ENCODE results near the gene NR5A2.

Gene NR5A2

DNA sequence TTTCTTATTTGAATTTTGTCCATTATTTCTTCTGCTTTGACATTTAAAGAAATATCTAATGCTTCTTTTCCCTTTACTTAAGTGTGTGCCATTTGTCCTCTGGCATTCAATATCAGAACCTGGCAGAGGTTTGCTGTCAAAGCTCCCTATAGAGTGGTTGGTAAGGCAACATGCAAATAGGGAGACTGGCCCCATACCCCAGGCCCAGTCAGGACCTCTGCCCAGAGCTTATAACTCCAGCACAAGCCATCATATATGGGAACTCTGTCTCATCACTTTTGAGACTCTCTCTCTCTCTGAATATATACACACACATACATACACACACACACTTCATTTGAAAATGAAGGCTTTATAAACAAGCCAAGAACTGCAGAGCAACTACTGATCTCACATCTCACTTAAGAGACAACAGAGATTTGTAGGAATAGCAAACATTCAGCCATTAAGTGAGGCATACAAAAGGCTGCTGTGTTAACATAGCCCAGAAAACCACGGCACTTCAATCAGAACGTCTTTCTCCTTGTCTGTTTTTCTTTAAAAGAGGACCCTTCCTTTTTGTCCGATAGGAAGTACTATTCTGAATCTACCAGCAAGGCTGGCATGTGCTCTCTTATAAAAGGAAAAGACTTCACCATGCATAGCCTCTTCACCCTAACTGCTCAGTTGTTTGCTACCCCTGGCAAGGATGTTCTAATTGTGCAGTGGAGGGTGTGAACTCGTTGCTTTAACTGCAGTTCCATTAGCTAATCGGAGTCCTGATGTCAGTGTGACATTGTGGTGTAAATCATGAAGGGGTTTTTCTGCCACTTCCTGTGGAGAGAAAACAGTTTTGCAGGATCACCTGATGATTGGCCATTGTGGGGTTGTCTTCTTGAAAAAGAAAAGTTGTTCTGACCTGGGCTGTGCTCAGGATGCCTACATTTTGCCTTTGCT lies 101.7 kb downstream of the NR5A2 start:
- no peak for DNase-seq

DNA sequence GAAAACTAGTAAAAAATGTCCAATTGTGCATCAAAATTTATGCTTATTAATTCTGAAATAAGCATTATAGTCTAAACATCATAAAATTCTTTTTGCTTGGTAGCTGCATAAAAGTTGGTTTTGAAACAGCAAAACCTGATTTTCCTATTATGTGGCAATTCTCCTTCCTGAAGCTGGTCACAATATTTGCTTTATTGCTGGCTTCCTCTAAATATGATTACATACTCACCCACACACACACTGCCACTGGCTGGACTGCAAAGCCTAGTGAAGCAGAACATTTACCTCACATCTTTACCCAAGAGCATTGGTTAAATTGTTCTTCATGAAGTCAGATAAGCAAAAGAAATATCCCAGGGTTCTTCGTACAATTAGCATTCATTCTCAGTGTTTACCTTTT lies 103.0 kb downstream of the NR5A2 start:
- no peak for DNase-seq

DNA sequence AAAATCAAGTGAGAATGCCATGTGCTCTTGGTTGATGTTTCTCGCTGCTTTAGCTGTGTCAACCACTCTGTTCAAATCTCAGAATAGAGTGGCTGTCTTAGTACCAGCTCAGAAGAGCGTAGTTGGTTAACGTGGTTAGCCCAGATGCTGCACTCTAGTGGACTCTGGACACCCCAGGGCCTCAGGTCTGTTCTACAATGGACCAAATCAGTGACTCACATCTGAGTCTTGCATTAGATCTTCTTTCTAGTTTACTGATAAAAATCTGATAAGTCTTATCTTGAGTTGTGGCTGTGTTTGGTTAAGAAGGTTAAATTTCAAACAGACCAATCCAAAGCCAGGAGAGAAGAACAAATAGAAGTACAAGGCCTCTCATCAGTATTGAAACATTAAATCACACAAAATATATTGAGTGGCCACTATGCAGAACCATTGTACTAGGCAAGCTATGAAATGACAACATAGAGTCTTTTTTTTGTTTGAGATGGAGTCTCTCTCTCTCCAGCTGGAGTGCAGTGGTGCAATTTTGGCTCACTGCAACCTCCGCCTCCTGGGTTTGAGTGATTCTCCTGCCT lies 104.1 kb downstream of the NR5A2 start:
- DNase-seq, result no peak

DNA sequence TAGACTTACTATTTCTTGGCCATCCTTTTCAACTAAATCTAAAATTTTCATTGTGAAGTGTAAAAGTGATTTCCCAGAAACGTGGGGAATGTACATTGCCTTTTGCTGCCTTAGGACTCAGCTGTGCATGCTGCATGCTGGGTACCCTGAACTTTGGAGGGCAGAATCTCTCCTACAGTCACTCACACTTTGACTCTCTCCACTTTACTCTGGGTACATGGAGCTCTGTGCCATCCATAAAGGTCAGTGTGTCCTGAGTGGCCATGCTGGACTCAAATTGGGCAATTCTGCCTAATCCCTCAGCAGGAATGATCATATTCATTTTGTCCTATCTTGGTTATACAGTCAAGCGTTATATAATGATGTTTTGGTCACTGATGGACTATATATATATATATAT lies 105.6 kb downstream of the NR5A2 start:
- no peak for DNase-seq

DNA sequence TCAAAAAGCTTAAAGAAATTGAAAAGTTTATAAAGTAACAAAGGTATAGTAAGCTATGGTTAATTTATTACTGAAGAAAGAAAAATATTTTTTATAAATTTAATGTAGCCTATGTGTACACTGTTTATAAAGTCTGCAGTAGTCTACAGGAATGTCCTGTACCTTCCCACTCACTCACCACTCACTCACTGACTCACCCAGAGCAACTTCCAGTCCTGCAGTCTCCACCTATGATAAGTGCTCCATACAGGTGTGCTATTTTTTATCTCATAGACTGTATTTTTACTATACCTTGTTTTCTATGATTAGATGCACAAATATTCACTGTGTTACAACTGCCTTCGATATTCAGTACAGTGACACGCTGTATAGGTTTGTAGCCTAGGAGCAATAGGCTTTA lies 106.6 kb downstream of the NR5A2 start:
- no peak for DNase-seq

DNA sequence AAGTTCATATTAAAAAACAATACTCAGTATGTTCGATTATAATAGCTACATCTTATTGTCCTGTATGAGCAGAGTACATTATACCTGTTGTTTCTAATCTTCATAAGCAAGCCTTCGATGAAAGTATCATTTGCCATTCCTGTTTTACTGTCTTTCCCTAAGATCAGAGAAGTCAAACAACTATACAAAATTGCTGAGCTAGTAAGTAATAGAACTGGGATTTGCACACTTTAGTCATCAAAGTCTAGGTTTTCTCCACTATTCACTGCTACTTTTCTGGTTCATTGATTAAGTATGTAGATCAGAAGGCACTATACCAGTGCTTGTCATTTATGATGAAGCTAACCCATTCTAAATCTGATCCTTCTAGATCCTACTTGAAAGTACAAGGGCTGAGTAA lies 108.9 kb downstream of the NR5A2 start:
- DNase-seq, result no peak

DNA sequence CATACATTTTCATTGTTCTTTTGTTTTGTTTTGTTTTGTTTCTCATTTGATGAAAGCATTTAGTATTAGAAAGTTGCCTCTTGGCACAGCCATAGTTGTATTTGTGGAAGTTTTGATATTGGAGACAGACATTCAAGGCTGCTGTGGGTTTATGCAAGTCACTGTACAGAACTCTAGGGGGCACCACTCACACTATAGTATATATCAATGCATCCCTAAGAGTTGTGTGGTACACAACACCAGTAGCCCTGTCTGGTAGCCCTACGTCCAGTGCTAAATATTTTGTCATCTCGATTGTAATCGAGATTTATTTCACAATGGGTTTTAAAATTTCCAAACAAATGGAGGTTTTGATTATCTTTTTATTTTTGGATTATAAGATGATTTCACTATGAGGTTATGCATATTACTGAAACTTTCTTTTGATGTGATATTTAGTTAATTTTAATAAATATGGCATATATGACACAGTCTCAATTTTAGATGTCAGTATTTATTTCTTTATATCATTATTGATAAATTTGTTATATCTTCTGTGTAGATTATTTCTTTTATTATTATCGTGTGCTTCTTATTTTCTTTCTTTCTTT lies 112.2 kb downstream of the NR5A2 start:
- no peak for DNase-seq

DNA sequence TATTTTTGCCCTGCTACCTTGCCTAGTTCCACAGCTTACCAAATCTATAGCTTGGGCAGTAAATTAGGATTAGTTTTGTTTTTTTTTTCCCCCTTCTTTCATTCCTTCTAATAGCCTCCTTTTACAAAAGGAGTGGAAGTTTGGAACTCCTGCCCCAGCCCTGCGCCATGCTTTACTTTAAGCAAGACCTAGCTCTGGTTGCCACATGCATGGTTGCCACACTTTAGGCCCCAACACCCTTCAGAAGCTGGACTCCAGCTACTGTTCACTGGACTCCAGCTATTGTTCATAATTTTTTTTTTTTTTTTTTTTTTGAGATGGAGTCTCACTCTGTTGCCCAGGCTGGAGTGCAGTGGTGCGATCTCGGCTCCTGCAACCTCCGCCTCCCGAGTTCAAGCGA lies 115.8 kb downstream of the NR5A2 start:
- DNase-seq, result no peak

DNA sequence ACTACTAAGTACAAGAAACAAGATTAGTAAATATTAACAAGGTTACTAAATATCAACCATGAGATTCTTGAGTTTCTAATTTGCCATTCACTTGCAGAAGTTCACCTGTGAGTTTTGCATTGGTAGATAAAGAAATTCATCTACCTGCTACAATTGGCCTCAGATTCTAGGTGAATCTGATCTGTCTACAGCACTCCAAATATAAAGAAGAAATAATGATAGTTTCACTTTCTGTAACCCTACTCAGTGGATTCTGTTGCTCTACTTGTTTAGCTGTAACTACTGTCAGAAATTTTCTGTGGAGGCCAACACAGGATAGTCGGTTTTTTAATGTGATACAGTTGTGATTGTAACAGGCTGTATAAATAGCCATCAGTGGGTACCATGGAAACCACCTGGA lies 118.6 kb downstream of the NR5A2 start:
- DNase-seq, result no peak

DNA sequence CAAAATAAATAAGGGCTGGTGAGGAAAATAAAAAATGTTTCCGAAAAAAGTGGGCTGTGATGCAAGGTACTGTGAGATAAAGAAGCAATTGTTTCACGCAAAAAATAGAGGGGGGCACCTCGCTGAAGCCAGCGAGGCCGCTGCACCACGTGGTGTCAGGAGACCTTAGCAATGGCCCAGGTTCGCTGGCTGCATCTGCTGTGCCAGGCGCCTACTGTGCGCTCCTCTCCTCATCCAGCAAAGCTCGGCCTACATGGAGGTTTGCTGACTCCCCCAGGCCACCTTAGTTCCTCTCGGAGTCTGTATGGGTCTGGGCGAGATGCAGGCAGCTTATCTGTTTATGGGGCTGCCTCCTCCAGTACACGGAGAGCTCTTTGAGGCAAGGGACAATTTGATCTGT lies 119.6 kb downstream of the NR5A2 start:
- DNase-seq, result no peak

DNA sequence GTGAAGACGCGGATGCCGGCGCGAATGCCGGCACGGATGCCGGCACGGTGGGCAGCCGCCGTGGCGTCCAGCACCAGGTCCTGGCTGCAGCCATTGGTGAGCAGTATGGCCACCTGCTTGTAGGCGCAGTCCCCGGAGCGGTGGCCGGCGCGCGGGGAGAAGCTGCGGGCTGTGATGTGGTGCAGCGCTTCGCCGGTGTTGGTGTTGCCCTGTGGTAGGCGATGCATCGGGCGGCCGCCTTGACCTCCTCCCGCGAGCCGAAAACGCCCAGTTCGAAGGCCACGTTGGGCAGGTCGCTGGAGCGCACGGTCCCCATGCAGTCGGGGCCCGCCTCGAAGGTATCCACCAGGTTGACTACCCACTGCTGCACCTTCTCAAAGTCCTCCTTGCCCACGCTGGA lies 120.2 kb downstream of the NR5A2 start:
- no peak for DNase-seq

DNA sequence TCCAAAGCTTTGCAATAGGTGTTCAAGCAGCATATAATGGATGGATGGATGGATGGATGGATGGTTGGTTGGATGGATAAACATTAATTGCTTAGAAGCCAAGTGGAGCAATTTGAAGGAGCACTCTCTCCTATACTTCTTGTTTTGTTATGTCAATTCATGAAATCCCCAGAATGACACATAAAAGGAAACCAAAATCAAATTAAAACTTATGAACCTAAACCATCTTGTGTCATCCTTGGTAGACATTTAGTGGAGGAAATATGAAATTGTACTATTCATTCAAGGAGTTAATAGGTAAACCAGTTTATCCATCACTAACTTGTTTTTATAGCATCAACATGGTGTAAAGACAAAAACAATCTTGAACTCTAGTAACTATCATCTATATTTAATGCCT lies 122.5 kb downstream of the NR5A2 start:
- DNase-seq, result no peak

DNA sequence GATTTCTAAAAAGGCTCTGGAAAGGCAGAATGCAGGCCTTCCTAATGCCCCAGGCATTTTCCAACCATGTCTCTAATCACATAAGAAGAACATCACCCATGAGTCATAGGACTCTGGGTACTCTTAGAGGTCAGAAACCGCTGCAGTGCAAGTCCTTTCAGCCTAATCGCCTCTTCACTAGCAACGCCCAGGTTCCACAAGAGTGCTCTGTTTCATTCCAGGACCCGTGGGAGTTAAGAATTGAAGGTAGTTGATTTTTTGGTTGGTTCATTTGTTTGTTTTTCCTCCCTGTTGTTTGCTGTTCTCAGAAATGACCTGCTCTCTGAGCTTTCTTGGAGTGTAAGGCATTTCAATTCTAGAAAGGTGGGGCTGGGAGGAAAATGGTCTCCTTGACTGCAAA lies 123.2 kb downstream of the NR5A2 start:
- no peak for DNase-seq

DNA sequence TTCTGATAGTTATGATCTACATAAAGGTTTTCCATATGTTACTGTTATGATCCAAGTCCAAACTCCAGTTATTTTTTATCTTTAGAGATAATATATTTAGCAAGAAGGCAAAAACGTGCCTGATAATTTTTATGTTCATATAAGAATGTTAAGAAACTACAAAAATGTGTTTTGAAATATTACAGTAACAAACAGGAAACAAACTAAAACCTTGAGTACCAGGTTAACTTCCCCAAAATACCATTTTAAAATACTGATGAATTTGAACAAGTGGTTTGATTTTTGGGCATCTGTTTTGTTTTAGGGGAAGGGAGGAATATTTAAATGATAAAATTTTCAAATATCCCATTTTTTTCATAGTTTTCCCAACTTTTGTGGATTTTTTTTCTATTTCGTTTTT lies 124.8 kb downstream of the NR5A2 start:
- no peak for DNase-seq

DNA sequence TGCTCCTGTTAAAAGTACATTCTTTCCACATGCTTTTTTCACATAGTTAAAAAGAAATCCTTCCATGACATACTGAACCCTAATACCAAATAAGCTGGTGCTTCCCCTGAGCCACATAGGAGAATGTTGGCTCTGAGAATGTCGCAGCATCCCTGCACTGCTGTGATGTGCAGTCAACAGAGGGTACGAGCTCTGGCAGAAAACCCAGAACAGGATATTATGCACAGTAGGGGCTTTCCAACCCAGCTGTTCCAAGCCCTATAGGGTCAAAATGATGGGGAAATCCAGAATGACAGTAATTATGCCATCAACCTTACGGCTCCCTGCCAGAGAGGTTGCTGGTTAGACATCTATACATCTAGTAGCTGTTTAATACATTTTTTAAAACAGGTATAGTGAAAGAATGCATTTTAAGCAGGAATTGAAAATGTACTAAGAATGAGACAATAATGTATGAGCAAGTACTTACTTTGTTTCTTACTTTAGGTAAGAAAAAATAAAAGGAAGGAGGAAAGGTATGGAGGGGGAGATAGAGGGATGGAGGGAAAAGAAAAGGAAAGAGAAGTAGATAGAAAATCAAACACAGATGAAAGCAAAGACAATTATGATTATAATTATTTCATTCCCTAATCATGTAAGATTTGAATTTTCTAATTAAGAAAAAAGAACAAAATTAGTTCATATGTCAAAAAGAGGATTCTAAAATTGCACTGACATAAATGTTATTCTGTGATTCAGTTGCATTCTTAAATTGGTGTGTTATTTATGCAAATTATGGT lies 126.0 kb downstream of the NR5A2 start:
- DNase-seq, result no peak

DNA sequence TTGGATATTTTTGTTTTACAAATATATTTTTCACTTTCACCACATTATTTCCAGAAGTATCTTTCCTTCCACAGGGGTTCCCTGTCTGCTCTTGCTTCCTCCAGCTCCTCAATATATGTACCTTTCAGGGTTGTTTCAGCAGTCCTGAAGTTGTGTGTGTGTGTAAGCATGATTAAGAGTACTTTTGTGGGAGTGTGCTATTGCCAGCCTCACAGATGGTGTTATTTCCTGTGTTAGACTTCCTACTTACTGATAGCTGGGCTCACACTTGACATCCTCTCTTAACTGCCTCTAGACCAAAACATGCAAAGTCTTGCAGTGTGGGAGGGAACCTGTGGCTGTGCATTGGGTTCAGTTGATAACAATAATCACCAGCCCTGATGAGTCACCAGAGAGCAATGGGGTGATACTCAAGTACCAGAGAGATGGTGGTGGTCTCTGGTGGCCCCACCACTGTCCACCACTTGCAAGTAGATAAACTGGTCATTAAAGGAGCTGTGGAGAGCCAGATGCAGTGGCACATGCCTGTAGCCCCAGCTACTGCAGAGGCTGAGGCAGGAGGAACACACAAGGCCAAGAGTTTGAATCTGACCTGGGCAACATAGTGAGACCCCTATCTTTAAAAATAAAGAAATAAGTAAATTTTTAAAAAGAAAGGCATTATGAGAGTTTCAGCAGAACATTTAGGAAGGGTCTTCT lies 126.7 kb downstream of the NR5A2 start:
- DNase-seq, result no peak

DNA sequence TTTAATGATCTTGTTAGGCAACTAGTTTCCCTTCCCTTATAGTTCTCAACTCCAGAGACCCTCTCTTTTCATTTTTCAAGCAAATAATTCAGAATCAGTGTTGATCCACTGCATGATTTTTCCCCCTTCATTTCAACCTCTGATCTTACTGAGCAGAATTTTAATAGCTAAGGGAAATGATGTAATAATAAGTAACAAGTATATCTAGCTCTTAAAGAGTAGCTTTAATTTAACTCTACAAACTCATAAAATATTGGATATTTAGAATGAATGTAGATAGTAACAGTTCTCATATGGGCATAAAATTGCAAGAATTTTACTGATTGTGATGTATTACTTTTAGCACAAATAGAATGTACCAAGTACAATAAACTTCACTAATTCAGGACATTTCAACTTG lies 130.2 kb downstream of the NR5A2 start:
- DNase-seq, result no peak

DNA sequence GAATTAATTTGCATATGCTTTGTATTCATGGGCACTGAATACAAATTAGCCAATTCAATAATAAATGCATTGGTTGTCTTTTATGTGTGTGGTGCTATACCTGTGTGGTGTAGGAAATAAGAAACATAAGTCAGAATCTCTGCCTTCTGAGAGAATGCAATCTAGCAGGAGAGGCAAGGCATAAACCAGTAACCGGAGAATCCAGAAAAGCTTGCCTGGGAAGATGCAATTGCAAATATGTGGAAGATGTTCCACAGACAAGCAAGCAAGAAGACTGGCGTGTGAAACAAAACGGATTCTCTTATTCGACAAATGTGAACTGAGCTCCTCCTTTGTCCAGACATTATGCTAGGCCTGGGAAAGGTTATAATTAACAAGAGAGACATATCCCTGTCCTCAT lies 134.3 kb downstream of the NR5A2 start:
- no peak for DNase-seq

DNA sequence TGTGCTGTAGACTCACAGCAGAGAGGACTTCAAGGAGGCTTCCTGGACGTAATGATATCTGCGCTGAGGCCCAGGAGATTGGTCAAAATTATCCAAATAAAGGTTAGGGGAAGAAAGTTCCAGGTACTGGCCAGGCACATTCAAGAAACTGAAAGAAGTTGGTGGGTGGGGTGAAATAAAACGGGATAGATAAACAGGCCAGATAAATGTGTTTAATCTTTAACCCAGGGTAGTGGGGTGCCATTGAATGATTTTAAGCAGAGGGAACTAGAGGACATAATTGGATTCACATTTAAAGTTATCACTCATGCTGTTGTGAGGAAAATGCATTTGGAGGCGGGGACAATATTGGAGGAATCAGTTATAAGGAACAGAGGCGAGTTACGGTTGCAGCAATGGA lies 134.7 kb downstream of the NR5A2 start:
- no peak for DNase-seq

DNA sequence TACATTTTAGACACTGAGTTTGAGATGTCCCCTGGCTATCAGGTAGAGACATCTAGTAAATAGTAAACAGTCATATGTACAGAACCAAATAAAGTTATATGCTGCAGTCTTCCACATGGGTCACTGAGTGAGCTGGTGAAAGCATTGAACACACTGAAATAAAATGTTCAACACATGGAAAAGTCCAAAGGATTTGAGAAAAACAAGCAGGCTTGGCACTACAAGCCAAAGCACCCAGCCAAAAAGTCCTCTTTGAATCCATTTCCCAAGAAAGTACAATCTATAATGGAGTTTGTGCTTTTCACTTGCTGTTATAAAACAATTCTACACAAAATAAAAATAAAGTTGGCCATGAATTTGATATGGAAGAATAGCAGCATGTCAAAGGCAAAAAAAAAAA lies 135.4 kb downstream of the NR5A2 start:
- DNase-seq, result no peak

DNA sequence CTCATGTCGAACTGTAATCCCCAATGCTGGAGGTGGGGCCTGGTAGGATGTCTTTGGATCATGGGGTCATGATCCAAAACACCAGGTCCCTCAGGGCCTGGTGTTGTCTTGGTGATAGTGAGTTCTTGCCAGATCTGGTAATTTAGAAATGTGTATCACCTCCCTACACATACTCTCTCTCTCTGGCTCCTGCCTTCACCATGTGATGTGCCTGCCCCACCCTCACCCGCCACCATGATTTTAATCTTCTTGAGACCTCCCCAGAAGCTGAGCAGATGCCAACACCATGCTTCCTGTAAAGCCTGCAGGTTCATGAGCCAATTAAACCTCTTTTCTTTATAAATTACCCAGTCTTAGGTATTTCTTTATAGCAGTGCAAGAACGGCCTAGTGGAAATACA lies 136.4 kb downstream of the NR5A2 start:
- no peak for DNase-seq

DNA sequence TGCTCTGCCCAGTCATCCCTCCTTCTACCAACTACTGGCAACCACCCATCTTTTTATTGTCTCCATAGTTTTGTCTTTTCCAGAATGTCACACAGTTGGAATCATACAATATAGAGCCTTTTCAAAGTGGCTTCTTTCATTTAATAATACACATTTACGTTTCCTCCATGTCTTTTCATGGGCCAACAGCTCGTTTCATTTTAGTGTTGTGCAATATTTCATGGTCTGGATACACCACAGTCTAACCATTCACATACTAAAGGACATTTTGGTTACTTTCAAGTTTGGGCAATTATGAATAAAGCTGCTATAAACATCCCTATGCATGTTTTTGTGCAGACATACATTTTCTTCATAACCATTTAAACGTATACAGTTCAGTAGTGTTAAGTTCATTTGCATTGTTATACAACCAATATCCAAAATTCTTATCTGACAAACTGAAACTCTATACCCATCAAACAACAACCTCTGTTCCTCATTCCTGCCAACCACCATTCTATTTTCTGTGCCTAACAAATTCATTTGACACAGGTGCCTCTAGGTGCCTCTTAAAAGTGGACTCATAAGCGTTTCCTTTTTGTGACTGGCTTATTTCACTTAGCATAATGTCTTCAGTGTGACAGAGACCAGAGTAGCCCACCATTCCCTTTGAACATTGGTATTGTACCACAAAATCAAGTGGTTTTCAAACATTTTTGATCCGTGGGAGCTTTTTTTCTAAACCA lies 138.1 kb downstream of the NR5A2 start:
- no peak for DNase-seq

Data from activated naive CD4-positive, alpha-beta T cell (primary cell).